HG03469 (cell line): ENCODE data around the gene HS6ST1.
"Not testable (repeated sequence)": the region's sequence is repeated elsewhere in the genome, so short reads cannot be mapped to it uniquely, and the experiment has no call there.

ENCODE experiments used
- ATAC-seq: cut with Tn5 transposase; IDR thresholded peaks from one replicate; pipeline ENCODE4 v1.9.1; 2021; ENCODE audit warnings: mild to moderate bottlenecking, moderate library complexity, moderate number of reproducible peaks; ENCODE audit not compliant: unreplicated experiment

Gene HS6ST1

DNA sequence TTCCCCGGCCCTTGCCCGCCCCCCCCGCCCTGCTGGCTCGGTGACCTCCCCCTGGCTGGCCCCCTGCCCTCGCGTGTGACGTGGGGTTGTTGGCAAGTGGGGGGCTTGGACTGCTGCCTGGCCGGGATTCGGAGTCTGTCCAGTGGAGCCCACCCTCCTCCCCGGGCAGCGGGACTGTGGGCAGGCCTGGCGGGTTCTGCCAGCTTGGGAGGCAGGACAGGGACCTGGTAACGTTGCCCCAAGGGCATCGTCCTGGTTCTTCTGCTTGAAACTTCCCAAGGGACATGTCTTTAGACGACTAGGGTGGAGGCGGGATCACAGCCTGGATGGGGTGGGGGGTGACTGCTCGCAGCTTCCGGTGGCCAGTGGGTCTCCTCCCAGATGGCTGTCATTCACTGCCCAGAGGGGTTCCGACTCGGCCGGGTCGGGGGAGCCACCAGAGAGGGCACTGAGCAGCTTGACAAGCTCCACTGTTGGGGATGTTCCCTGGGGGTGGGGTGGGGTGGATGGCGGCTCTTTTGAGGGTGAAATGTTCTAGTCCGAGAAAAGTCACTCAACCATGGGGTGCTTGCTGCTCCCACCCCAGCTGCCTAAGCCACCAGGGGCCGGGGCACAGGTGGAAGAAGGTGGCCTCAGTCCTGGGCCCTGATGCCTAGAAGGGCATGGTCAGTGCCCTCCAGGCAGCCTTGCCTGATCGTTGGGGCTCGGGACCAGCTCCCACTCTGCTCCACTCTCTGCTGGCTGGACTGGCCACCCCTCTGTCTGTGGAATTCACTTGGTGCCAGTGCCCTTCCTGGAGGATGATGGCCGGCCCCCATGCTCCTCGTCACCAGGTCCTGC, 4.3 kb upstream of the HS6ST1 start:
- ATAC-seq, result no peak

- ATAC-seq, result peak; percentile 39
These were observed 3.4 kb upstream of the HS6ST1 start for GRCh38 chr2:128321784-128322714.

DNA sequence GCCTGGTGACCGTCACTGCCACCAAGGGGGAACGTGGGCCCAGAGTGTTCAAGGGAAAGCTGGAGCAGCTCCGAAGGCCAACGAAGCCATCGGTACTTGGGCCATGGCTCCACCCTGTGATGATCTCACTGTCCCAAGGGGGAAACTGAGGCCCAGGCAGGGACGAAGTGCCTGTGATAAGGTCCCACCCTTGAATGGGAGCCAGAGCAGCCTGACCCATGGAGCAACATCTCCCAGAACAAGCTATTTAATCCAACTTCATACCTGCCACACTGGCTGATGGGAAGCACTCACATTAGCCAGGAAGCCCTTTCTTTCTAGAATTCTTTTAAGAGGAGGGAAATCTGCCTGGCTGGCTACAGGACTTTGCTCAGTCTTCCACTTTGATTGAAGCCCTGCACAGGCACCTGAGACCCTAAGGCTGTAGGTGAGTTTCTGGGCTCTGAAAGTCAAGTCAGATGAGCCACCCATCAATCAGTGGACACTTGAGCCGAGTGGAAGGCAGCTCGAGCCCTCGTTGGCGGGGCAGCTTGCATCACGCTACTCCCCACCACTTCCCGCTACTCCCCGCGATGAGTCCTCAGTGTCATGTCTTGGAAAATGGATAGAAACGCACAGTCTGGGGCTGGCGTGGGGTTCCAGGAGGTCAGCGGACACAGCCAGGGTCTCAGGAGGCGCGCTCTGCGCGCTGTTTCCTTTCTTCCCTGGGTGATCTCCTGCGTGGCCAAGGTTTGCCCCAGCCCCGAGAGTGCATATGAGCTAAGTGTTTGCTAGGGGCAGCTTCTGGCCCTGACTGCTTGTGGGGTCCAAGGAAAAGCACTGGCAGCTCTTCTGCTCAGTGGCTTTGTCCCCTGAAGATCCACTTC, 2.5 kb upstream of the HS6ST1 start:
- ATAC-seq, result no peak

DNA sequence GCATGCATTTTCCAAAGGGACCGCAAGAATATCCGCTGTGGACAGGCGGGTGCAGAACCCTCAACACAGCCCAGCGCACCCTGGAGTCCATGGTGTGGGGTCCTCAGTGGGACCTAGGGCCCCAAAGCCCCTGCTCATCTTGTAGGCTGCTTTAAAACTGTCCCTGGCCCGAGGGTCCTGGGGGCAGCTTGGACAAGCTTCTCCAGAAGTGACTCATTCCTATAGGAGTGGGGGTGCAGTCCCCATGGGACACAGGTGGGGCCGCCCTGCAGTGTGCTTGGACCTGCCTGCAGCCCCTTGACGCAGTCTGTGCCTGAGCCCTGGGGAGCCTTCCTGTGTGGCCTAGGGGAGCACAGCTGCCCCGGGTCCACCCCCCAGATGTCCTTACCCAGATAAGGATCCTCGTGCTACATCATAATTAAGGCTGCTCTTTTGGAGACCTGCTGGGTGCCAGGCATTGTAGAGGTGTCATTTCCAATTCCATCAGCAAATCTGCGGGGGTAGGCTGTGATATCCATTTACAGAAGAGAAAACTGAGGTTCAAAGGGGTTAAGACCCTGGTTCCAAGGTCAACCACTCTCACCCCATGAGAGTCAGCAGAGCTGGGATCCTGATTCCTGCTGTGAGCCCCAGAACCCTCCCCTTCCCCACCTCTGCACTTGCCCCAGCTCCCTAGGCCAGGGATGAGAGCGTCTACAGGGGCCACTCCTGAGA, 1.7 kb upstream of the HS6ST1 start:
- no peak for ATAC-seq

DNA sequence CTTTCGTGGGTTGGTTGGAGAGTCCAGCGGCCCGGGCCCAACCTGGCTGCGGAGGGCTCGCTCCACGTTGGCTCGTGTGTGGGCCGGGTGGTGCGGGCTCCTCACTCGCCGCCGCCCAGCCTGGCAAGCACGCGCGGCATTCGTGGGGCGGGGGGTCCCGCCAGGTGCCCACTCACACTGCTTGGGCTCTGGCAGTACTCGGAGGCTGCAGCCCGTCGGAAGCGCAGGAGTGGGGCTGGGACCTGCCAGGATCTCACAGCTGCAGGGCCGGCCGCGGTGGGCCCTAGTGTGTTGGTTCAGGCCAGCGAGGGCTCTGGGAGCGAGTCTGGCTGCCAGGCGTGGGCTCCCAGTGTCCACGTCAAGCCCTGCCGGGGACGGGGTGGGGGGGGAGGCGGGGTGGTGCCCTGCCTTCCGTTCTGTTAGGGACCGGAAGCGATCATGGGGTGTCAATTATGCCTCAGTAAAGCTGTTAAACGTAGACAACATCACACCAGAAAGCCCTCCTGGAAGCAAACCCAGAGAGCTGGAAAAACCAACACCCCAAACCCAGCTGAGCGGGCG, 1.0 kb upstream of the HS6ST1 start:
- no peak for ATAC-seq

- ATAC-seq, result peak; percentile 2
These were observed 423 bp downstream of the HS6ST1 start for GRCh38 chr2:128318245-128318644.

GRCh38 chr2:128317899-128318225, 806 bp downstream of the HS6ST1 start:
- ATAC-seq, result not testable (repeated sequence)

DNA sequence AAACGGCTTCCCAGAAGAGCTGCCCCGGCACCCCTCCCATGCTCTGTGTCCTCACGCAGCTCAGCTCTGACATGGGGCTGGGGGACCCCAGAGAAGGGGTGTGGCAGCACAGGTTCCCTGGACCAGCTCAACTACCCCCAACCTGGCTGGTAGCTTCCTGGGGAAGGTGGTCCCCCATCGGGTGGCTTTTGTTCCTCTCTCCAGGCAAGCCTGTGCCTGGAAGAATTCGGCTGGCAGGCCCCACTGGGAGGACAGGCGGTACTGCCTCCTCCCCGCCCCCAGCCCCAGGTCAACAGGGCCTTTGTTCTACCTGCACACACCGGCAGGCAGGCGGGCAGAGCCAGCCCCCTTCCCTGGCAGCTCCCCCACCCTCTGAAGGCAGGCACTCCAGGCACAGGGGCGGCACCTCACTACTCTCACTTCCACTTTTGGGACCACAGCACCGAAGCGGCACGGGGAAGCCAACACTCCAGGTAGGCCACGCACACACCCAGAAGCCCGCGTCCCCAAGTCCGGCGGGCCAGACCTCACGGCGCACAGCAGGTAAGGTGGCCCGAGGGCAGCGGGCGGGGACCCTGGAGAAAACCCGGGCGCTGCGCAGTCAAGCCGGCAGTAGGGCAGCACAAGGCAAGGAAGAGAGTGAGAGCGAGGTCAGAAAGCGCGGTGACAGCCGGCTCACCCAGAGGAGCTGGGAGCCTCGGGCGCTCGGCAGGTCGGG, 1.3 kb downstream of the HS6ST1 start:
- peak; percentile 29 for ATAC-seq

DNA sequence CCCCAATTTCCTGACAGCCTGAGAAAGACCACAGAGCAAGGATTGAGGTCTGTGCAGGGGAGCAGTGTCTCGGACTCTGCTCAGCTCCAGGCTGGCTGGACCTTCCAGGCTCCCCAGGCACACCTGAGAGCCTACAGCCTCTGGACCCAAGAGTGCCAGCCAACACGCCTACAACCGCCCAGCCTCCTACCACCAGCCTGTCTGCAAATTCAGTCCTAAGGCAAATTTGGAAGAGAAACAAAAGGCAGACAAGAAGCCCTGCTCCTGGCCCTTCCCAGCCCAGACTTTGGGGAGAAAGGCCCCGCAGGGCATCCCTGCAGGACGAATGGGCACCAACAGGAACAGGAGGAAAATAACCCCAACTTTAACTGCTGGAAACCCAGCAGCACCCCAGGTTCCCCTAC, 1.9 kb downstream of the HS6ST1 start:
- no peak for ATAC-seq

- ATAC-seq, result no peak
These were observed 2.6 kb downstream of the HS6ST1 start for GRCh38 chr2:128315829-128316776.

DNA sequence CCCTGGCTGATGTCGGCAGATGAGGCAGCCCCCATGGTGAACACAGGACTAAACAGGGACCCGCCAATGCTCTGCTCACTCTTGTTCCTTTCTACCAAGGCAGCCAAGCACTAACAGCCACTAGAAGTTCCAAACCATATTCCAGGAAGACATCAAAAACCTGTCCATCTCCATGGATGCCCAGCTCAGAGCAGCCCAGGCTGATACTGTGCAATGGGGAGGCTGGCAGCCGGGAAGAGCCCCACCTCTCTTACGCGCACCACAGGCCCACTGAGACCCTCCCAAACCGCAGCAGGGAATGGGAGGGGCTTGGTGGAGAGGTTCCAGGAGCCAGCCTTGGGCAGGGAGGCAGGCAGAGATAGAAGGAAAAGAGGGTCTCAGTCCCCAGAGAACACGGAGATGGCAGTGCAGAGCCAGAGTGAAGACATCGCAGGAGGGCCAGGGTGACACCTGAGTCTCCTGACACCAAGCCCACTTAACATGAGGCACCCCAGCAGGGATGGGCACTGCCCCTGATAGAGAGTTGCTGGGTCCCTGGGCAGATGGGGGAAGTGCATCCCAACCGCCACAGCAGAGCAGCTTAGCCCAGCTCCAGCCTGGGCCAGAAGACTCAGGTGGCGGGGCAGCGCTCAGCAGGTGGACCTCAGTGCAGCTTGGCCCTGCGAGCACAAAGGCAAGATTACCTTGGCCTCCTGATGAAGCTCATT, 3.4 kb downstream of the HS6ST1 start:
- no peak for ATAC-seq

DNA sequence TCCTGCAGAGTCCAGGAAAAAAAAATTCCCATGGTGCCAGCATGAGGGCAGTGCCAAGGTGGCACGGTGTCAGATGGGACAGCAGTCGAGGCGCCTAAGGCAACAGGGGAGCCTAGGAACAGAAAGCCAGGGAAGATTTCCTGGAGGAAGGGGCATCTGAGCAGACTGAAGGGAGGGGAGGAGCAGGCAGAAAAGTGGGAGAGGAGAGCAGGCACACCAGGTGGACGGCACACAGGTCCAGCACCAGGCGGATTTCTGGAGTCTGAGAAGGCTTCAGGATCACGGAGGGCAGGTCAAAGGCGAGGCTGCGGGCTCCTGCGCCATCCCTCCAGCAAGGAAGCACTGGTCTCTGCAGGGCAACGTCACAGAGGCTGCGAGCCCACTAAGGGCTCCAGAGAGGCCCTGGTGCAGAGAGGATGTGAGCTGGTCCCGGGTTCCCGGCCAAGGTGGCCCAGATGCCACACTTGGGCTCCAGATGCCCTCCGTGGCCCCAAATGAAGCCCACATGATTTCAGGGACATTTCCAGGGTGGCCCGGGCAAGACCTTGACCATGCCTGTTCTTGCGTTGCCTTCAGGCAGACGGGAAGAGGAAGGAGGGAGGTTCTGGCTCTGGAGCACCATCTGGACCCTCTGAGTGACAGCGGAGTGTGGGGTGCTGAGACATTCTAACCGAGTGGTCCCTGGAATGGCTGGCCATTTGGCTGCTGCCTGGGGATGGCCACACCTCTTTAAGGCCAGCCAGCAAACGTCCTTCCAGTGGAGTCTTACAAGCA, 4.1 kb downstream of the HS6ST1 start:
- no peak for ATAC-seq

DNA sequence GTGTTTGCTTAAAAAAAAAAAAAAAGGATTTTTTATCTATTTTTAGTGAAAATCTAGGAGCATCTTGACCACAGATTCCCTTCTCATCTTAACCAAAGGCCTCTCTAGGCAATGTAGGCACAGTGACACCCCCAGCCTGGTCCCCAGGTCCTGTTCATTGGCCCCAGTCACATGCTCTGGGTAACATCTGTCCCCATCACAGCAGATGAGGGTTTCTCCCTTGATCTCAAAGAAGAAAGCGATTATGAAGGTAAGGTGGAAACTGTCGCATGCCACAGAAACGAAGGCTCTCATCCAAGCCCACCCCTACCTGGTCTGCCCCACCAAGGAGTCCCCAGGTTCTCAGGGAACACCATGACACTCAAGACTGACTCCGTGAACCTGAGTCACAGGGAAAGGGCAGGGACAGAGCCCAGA, 4.7 kb downstream of the HS6ST1 start:
- no peak for ATAC-seq

- ATAC-seq, result no peak
These were observed 5.4 kb downstream of the HS6ST1 start for GRCh38 chr2:128313091-128313836.

GRCh38 chr2:128312411-128312810, 6.3 kb downstream of the HS6ST1 start:
- ATAC-seq, result no peak

DNA sequence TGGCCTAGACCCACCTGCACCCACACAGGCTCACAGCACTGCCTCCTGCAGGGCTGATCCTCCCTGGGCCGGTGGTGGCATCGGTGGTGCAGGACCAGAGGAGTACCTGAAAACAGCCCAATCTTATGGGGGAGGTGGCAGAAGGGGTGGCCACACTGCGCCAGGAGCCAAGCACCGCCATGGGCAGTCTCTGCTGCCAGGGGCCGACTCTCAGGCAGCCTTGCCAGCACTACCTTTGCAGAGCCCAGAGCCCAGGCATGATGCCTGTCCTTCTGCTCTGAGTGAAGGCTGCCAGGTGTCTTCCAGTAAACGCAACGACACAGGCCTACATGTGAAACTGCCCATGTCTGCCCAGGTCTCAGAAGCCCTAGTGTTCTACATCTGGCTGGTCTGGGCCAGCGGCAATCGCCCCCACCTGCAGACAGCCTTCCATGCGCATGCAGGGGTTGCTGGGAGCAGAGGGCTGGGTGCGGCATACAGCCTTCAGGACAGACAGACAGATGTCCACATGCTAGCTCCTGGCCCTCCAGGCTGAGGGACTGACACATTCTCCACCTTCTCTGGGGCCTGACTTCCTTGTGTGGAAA, 6.8 kb downstream of the HS6ST1 start:
- no peak for ATAC-seq
